Measurements from ENCODE around the gene LRP1B.

DNA sequence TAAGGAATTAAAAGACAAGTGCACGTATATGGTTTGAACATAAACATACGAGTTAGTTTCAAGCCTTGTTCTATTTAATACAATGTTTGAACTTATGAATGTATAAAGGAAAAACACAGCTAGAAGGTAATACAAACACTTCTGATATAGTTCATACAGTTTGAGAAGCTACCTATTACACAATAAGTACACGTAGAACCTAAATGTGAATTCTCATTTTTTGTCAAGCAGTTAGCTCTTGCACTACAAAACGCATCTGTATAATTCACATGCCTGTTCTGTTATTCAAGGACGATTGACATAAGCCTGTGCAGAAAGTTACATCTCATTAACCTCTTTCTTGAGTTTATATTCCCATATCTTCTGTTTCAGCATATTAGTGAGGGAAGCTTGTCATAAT is 2.7 kb downstream of the LRP1B start:
- TF ChIP-seq EZH2 (IDR thresholded peaks at IDR 0.05; ENCODE audit: borderline replicate concordance, insufficient read depth, low read length, poor library complexity, severe bottlenecking) = no peak
- TF ChIP-seq, protein P1, sequence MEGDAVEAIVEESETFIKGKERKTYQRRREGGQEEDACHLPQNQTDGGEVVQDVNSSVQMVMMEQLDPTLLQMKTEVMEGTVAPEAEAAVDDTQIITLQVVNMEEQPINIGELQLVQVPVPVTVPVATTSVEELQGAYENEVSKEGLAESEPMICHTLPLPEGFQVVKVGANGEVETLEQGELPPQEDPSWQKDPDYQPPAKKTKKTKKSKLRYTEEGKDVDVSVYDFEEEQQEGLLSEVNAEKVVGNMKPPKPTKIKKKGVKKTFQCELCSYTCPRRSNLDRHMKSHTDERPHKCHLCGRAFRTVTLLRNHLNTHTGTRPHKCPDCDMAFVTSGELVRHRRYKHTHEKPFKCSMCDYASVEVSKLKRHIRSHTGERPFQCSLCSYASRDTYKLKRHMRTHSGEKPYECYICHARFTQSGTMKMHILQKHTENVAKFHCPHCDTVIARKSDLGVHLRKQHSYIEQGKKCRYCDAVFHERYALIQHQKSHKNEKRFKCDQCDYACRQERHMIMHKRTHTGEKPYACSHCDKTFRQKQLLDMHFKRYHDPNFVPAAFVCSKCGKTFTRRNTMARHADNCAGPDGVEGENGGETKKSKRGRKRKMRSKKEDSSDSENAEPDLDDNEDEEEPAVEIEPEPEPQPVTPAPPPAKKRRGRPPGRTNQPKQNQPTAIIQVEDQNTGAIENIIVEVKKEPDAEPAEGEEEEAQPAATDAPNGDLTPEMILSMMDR (IDR thresholded peaks at IDR 0.05; ENCODE audit: poor library complexity, severe bottlenecking) = no peak
- no peak for TF ChIP-seq RAD21 (conservative IDR thresholded peaks at IDR 0.05)

All from neural cell (in vitro differentiated cells).